Left colon (tissue), 2 donors: ENCODE measurements around the gene PDLIM5. TPM values are rescaled to one million over a fixed set of nuclear protein-coding genes. Genes with fewer than 3 reads are reported as not detected.
"Not testable (repeated sequence)": the region's sequence is repeated elsewhere in the genome, so short reads cannot be mapped to it uniquely, and the experiment has no call there.

Experiments
- ATAC-seq: fragments of 200-7000 bp; cut with Tn5 transposase; one replicate; pipeline ENCODE4 v1.9.1; 2020; ENCODE audit warnings: mild to moderate bottlenecking, moderate library complexity
- DNase-seq, 2 donors: peaks; one replicate each; pipeline ENCODE4 v3.0.0-alpha.2; 2020
- intact Hi-C, 2 donors: fragments of 100-400 bp; cut with DNase I in 1 of 2; cut with micrococcal nuclease in 1 of 2; formaldehyde crosslinking; loops; one replicate each; pipeline versions ENCODE4 v1.11.2 to v1.14.0; 2022; cut with DNase I, micrococcal nuclease
- long read RNA-seq: library from polyadenylated mRNA; unstranded; transcript quantifications from one replicate; pipeline ENCODE4 v2.0.0, GENCODE V29; 2021
- total RNA-seq, 2 donors: library from RNA; stranded (reverse); fragmentation: NEBNext Ultra II Directional; extraction: Animal tissue kit (Norgen Biotek cat#: 25700); gene quantifications; one replicate each; pipeline ENCODE4 v1.2.1, GENCODE V29; 2021
- donor health status: DM: no; HTN: no; CAD: no.
- donor health status: DM: yes; HTN: yes; CAD: no.

Gene PDLIM5, protein sequence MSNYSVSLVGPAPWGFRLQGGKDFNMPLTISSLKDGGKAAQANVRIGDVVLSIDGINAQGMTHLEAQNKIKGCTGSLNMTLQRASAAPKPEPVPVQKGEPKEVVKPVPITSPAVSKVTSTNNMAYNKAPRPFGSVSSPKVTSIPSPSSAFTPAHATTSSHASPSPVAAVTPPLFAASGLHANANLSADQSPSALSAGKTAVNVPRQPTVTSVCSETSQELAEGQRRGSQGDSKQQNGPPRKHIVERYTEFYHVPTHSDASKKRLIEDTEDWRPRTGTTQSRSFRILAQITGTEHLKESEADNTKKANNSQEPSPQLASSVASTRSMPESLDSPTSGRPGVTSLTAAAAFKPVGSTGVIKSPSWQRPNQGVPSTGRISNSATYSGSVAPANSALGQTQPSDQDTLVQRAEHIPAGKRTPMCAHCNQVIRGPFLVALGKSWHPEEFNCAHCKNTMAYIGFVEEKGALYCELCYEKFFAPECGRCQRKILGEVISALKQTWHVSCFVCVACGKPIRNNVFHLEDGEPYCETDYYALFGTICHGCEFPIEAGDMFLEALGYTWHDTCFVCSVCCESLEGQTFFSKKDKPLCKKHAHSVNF
- 100 to 1,000 TPM; 148 to 153 TPM for total RNA-seq
- long read RNA-seq, full-length matches to known transcripts = 69 of 124 reads
- long read RNA-seq, partial matches to known transcripts = 27 of 124 reads
- long read RNA-seq, other reads (novel, unspliced or antisense) = 28 of 124 reads

DNA sequence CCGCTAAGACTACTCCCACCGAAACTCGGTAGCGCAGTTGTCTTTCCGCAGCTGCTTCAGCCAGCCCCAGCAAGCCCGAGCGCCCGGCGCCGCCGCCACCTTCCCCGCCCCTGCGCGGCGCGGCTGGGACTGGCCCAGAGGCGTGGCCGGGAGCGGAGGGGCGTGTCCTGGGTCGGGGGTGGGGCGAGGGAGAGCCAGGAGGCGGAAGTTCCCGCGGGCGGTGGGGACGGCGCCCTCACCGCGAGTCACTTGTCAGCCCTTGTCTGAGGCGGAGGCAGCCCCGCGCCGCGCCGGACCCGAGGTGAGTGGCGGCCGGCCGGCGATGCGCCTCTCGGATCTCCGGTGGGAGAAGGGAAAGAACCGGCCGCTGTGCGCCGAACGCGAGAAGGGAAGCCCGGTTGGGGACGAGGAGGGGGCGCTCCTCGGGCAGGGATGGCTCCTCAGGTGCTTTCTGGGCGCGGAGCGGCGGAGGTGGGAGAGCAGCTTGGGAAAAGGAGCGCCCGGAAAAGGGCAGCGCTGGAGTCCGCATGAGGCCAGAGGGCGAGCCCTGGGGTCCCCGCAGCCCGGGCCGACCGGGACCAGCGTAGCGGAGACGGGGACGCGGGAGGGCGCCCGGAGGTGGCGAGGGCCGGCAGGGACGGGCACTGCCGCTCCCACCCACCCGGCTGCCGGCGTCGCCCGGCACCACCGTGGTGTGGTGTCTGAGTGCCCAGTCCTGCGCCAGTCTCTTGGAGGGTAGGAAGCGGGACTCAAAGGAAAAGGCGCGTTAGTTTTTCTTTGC, at the start of gene PDLIM5:
Gene PDLIM5 (plus strand): TSS at position 248 of the 781 bp plus-strand sequence. CDS start 3,347 bp downstream, outside the sequence.
- ATAC-seq = peak; percentile 79
- DNase-seq = peak; percentile 87 to 93
- intact Hi-C loops = no loop called here

DNA sequence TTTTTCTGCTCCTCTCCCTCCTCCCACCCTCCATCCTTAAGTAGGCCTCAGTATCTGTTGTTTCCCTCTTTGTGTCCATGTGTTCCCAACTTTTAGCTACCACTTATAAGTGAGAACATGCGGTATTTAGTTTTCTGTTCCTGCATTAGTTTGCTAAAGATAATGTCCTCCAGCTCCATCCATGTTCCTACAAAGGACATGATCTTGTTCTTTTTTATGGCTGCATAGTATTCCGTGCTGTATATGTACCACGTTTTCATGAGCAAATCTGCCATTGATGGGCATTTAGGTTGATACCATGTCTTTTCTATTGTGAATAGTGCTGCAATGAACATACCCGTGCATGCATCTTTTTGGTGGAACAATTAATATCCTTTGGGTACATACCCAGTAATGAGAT, 49.3 kb upstream of the PDLIM5 start:
- DNase-seq, ATAC-seq, intact Hi-C loops: not testable (repeated sequence)

DNA sequence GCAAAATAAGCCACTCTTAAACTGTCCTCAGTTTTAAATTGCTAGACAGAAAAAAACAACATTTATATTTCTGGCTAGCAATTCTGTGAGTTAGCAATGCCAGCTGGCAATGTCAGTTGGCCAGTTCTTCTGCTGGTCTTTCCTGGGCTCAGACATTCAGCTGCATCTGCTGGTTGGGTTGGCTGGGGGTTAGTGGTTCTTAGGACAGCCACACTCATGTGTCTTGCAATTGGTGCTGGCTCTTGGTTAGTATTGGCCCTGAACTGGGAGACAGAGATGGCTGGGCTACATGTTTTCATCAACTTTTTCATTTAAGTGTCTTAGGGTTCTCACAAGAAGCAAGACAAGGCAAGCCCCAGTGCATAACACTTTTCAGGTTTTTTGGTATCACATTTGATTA, 48.0 kb upstream of the PDLIM5 start:
- intact Hi-C loops = no loop called here
- no peak for ATAC-seq
- DNase-seq = no peak

DNA sequence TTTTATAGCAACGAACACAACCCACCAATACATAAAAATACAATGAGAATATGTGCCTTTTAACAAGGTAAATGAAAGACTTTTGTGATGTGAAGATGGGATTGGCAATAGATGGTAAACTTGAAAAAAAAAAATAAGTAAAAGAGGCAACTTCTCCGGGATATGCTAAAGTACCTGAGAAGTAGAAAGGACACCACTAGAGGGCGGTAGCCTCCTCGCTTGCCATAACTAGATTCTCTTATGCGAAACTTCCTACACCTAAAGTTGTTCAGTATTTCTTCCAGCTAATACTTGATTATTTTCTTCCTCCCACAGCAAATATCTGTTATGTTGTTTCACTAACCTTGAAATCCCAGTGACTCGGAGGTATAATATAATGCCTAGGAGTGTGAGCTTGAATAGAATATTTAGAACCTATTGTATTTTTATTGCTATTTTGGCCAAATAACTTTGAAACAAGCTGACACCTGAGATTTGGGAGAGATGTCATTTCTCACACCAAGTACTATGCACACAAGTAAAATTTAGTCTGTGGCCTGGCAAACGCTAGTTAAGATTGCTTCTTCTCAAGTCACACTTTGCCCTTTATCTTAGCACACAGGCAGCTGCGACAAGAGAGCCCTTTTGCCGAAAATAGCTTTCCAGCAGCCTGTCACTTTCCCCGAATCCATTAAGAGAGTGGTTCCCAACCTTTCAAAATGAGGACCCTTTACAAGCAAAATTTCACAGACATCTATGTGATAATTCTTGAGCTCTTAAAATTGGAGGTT, 44.9 kb upstream of the PDLIM5 start:
- DNase-seq (peak; percentile 53 to 79), ATAC-seq (peak; percentile 78)
- intact Hi-C loops = loop anchor here (2.0 to 5.0 kb wide), 2 partner anchors 190 kb away; no protein-coding TSS in a partner anchor

DNA sequence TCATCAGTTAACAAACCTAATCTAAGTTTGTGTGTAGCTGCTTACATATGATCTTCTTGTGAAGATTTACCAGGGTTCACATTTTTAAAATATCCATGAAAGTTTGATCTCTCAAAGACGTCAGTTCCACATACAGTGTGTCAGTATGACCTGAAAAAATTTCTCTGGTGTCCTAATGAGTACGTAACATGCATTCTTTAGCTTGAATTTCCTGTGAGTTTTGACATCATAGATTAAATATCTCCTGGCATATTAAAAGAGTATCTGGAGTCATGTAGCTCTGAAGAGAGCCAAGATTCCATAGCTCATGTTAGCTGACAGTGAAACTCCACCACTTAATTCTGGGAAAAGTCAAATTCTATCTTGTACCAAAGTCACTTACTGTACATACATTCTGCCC, 43.9 kb upstream of the PDLIM5 start:
- DNase-seq (no peak), ATAC-seq (no peak)
- intact Hi-C loops = loop anchor here (2.0 to 5.0 kb wide), 2 partner anchors 189 kb away; no protein-coding TSS in a partner anchor

DNA sequence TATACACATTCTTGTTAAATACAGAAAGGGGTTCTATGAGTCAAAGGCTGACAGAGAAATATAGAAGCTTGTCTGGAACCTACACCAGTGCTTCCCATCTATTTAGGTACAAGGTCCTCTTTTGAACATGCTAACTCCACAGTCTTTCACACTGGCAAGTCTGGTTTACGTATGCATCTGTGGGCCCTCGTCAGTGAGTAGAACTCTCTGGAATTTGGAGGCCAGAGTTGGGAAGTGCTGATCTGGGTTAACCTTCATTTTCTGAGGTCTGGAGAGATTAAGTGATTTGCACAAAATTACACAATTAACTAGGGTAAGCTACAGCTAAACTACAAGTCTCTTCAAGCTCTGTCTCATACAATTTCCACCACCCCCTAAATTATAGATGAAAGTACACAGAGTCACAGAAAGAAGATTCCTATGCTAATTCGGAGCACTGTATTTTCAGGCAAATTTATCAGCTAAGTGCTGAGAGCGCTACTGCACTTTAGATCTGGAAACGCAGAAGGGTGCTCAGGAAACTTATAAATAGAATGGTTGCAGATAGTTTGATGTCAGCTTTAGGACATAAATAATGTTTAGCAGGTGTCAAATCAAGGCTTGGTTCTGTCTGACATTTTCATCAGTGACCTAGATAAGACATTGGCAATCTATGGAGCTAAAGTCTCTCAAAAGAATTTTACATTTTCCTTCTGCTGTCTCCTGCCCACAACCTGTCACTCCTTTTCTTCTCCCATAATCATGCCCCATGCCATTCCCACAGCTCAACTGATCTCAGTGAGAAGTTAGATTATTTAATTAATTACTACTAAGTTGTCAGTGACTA, 43.0 kb upstream of the PDLIM5 start:
- ATAC-seq (no peak), DNase-seq (no peak)
- intact Hi-C loops = loop anchor here in 1 of 2 donors (5.0 kb wide), 1 partner anchor 189 kb away; no protein-coding TSS in a partner anchor

DNA sequence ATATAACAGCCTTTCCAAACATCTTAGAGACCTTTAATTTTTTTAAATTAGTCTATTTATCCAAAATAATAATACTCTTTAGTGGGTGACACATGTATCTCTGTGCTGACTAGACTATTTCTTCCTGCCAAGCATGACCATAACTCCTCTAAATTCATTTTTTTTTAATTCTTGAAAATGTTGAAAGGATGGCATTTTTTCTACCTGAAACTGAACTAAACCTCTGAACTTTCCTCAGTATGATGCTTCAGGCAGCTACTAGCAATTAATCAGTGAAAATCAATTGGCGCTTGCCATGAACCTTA, 42.4 kb upstream of the PDLIM5 start:
- no peak for DNase-seq
- intact Hi-C loops = loop anchor here in 1 of 2 donors (5.0 kb wide), 1 partner anchor 188 kb away; no protein-coding TSS in a partner anchor
- no peak for ATAC-seq

DNA sequence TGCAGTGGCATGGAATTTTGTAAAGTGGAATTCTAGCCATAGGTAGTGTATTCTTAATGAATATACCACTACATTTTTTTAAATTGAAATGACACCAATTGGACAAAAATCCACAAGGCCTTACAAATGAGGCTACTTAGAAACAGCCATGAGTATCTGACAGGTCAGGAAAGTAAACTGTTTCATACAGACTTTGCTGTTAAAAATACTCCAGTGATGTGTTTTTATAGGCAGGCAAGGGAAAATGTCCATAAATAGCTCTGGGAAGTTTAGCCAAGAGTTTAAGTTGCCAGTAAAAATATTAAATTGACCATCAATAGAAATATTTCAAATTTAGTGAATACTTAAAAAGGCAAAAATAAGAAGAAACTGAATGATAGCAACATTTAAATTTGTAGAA, 41.8 kb upstream of the PDLIM5 start:
- DNase-seq (no peak), ATAC-seq (no peak)
- intact Hi-C loops = loop anchor here in 1 of 2 donors (5.0 kb wide), 1 partner anchor 187 kb away; no protein-coding TSS in a partner anchor

DNA sequence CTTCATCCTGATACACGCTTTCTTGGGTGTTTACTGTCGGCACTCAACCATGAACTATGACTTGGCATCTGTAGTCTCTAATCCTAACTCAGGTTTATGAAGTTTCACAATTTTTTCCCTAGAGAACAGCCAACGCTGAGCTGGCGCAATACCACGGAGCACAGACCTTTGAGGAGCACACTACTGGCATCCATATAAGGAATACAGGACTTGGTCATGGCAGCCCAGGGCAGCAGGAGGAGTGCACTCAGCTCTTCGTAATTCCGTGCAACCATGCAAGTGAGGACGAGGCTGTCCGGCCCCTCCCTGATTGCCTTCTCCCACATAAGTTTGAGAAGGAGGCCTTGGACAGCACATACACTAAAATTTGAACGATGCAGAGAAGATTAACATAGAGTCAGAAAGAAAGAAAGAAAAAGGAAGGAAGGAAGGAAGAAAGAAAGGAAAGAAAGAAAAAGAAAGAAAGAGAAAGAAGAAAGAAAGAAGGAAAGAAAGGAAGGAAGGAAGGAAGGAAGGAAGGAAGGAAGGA, 41.0 kb upstream of the PDLIM5 start:
- intact Hi-C loops = no loop called here
- ATAC-seq (no peak), DNase-seq (peak in 1 of 2 donors; percentile 47)

DNA sequence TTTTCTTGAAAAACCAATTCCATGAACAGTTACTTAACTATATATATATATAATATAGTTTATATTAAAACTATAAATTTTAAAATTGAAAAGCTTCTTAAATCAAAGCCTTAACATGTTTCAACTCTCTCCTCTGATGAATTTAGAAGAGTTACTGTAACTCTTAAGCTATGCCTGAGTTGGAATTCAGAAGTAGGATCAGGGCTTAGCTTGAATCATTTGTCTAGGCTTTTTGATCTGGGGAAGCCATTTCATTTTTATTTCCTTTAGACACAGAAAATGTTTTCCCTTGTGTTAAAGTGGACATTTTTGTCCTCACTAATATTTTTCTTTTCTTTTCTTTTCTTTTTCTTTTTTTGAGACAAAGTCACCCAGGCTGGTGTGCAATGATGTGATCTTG, 40.4 kb upstream of the PDLIM5 start:
- no peak for DNase-seq
- no peak for ATAC-seq
- intact Hi-C loops = no loop called here

DNA sequence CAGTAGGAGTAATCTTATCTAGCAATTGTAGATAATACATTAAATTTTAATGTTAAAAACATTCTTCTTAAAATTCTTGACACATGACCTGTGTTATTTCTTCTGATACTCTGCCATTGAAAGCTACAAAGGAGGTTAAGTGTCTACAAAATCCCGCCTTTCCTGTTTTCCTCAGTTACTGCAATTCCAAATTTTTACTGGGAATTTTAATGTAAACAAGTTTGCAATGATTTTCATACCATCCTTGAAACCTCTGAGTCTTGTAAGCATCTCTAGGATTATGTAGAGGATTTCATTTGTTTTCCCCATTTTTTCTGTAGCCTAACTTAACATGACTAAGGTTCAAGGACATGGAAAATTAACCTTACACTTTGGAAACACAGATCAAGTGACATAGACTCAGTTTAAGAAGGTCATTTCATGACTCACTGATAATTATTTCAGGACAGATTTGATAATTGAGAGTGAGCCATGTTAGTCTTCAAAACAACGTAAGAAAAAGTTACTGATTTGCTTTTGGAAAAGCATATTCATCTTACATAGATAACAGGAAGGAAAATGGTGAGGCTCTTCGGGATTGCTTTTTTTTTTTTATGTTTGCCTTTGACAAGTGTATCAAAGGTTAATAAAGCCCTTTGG, 39.6 kb upstream of the PDLIM5 start:
- no peak for ATAC-seq
- intact Hi-C loops = no loop called here
- DNase-seq = no peak

DNA sequence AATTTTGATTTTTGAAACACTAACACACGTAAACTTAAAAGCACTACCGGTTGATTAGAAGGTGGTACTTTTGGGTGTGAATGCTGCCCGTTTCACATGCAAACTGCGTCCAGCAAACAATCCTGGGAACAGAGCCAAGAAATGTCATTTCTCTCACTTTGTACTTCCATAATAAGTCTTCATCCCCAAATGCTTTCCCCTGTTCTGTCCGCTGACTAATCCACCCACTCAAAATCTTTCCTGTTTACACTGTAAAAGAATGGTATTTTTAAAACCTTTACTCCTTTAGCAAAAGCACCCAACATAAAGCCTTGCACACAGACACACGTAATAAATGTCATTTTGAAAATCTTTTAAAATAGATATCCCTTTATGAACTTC, 39.1 kb upstream of the PDLIM5 start:
- intact Hi-C loops = no loop called here
- DNase-seq (no peak), ATAC-seq (no peak)

DNA sequence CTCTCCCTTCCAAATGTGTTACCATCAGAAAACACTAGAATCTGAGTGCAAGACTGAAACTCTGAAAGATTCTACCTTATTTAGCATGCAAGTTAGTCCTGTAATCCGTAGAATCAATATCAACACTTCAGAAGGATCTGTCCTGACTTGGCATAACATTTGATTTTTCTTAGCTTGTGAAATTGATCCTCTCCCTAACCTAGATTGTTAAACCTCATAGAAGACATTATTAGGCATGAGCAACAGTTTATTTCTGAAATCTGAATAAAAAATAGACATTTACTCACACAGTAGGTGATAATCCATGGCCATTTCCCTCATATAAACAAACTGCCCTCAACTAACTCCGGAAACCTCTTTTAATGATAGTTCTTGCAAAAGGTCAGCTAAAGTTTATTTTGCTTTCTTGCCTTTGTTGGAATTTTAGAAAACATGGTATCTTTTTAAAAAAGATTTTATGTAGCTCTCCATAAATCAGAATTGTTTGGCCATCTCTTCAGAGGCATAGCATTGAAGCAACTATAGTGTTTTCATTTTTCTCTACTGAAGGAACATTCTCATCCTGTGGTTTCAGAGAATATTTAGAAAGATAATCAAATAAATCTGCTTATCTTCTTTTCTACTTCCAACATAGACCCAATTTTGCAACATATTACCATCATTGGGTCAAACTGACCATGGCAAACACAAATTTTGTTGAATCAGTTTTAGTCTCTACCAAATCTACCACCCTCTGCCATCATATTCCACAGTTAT, 38.5 kb upstream of the PDLIM5 start:
- intact Hi-C loops = no loop called here
- ATAC-seq (no peak), DNase-seq (no peak)

DNA sequence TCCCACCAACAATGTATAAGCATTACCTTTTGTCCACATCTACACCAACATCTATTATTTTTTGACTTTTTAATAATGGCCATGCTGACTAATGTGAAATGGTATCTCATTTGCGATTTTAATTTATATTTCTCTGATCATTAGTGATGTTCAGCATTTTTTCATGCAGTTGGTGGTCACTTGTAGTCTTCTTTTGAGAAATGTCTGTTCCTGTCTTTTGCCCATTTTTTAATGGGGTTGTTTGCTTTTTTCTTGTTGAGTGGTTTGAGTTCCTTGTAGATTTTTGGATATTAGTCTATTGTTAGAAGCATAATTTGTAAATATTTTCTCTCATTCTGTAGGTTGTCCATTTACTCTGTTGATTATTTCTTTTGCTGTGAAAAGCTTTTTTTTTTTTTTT, 36.8 kb upstream of the PDLIM5 start:
- no peak for DNase-seq
- intact Hi-C loops = no loop called here
- no peak for ATAC-seq

DNA sequence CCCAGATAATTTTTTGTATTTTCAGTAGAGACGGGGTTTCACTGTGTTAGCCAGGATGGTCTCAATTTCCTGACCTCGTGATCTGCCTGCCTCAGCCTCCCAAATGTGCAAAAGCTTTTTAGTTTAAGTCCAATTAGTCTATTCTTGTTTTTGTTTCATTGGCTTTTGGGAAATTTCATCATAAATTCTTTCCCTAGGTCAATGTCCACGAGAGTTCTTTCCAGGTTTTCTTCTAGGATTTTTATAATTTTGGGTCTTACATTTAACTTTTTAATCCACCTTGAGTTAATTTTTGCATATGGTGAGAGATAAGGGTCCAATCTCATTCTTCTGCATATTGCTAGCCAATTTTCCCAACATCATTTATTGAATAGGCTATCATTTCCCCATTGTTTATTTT, 36.3 kb upstream of the PDLIM5 start:
- intact Hi-C loops = no loop called here
- DNase-seq (no peak), ATAC-seq (no peak)

DNA sequence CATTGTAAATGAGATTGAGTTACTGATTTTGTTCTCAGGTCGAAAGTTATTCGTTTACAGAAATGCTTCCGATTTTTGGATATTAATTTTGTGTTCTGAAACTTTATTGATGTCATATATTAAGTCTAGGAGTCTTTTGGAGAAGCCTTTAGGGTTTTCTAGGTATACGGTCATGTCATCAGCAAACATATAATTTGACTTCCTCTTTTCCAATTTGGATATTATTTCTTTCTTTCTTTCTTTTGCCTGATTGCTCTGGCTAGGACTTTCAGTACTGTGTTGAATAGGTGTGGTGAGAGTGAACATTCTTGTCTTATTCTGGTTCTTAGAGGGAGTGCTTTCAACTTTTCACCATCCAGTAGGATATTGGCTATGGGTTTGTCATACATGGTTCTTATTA, 35.4 kb upstream of the PDLIM5 start:
- ATAC-seq (no peak), DNase-seq (no peak)
- intact Hi-C loops = no loop called here
